HL-60 (cell line): ENCODE results near the gene EPM2A.

ENCODE experiments used
- DNase-seq, 2 experiments: peaks; one replicate each; pipeline ENCODE4 v3.0.0-alpha.2; 2010 to 2020; ENCODE audit warnings: low read depth in 1 of 2, low spot score in 1 of 2
- H3K27ac ChIP-seq: fragments of 250-450 bp; sonication (Bioruptor Pico); replicated peaks from 2 replicates; pipeline ENCODE4 v1.5.1; 2020; ENCODE audit warnings: mild to moderate bottlenecking, moderate library complexity
- H3K27me3 ChIP-seq: fragments of 250-450 bp; sonication (Bioruptor Pico); 2 replicates; pipeline ENCODE4 v1.5.1; 2021; ENCODE audit warnings: mild to moderate bottlenecking, moderate library complexity; ENCODE audit not compliant: insufficient read depth, poor library complexity, severe bottlenecking
- H3K4me3 ChIP-seq: replicated peaks from 2 replicates; pipeline ENCODE4 v1.5.1; 2011; ENCODE audit warnings: mild to moderate bottlenecking, control low read depth, low read length; ENCODE audit not compliant: insufficient read depth
- CTCF ChIP-seq: IDR thresholded peaks from one replicate; pipeline ENCODE4 v1.5.1; 2011; ENCODE audit warnings: low read length, control low read depth, inconsistent platforms; ENCODE audit not compliant: insufficient read depth
- GABPA ChIP-seq: IDR thresholded peaks from 2 replicates; pipeline ENCODE4 v1.6.1; 2012; ENCODE audit warnings: low read depth
- POLR2AphosphoS5 ChIP-seq: IDR thresholded peaks from 2 replicates; pipeline ENCODE4 v1.6.1; 2012; ENCODE audit warnings: low read depth
- REST ChIP-seq: IDR thresholded peaks from 2 replicates; pipeline ENCODE4 v1.6.1; 2012; ENCODE audit warnings: low read depth; ENCODE audit not compliant: insufficient replicate concordance
- SPI1 ChIP-seq: IDR thresholded peaks from 2 replicates; pipeline ENCODE4 v1.6.1; 2012; ENCODE audit warnings: low read depth, mild to moderate bottlenecking, borderline replicate concordance

EPM2A gene

GRCh38 chr6:145736661-145737144 is 1.4 kb upstream of the EPM2A start:
- TF ChIP-seq GABPA (no peak), CTCF (no peak), SPI1 (no peak), POLR2AphosphoS5 (no peak)
- no peak overlapping the region for H3K4me3 ChIP-seq
- H3K27ac ChIP-seq, result peak overlapping the region; percentile 99
- no peak for DNase-seq
- no peaks in the 10 kb centered on the region for H3K27me3 ChIP-seq

- no peaks in the 10 kb centered on the region for H3K27me3 ChIP-seq
- TF ChIP-seq GABPA (no peak), POLR2AphosphoS5 (peak; percentile 75; the same call in 1 of the 2 replicates), SPI1 (no peak), CTCF (no peak), REST (peak; percentile 61)
- peak overlapping the region; percentile 89 for H3K27ac ChIP-seq
- peak; percentile 51 to 90 for DNase-seq
- peak overlapping the region; percentile 71 for H3K4me3 ChIP-seq
Measured at GRCh38 chr6:145734486-145735355, 599 bp downstream of the EPM2A start.

- Histone ChIP-seq H3K27me3 (no peaks in the 10 kb centered on the region), H3K4me3 (peak overlapping the region; percentile 71), H3K27ac (peak overlapping the region; percentile 89)
- DNase-seq, result peak; percentile 37 to 45
- TF ChIP-seq SPI1 (no peak), GABPA (no peak), POLR2AphosphoS5 (no peak), REST (no peak), CTCF (no peak)
Measured at GRCh38 chr6:145733810-145734209, 1.5 kb downstream of the EPM2A start.
